ENCODE data around the gene KRT9.

Gene KRT9

DNA sequence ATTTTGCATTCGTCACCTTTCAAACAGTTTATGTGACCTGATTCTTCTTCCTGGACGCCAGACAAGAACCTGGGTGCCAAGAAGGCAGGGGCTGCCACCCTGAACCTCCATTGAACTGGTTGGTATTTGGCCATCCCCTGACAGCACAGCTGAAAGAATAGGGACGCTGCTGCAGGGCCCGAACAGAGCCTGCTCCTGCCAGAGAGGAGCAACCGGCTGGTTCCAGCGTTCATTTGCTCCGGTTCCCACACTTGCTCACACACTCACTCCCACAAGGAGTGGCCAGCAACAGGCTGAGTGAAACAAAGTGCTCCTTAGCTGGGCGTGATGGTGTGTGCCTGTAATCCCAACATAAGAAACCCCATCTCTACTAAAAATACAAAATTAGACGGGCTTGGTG is 14.9 kb downstream of the KRT9 start:
- Histone ChIP-seq H3K36me3 (ENCODE audit: insufficient read depth, low read length) (no peaks in the 10 kb centered on the region), H3K4me3 (ENCODE audit: low read depth, low read length, poor library complexity, severe bottlenecking) (no peak overlapping the region), H2AFZ (ENCODE audit: low read length) (no peak overlapping the region), H3K9ac (ENCODE audit: low read length) (no peak overlapping the region), H3K4me1 (ENCODE audit: insufficient read depth, low read length, severe bottlenecking) (no peaks in the 10 kb centered on the region), H3K9me3 (ENCODE audit: low read length) (no peaks in the 10 kb centered on the region), H3K27me3 (ENCODE audit: insufficient read depth, low read length) (no peaks in the 10 kb centered on the region; the same call in 1 of the 2 replicates), H3K9me2 (ENCODE audit: low read depth, low read length) (no peaks in the 10 kb centered on the region), H3F3A (ENCODE audit: insufficient read depth, low read length) (no peaks in the 10 kb centered on the region), H3K4me2 (ENCODE audit: low read length) (no peak overlapping the region), H4K20me1 (ENCODE audit: insufficient read depth, low read length) (no peaks in the 10 kb centered on the region), H3K79me2 (ENCODE audit: insufficient read depth, low read length) (no peaks in the 10 kb centered on the region), H3K27ac (ENCODE audit: low read depth, low read length, poor library complexity, severe bottlenecking) (no peak overlapping the region)
- no peak for TF ChIP-seq EZH2 (IDR thresholded peaks at IDR 0.05; ENCODE audit: borderline replicate concordance, low read length)
- TF ChIP-seq, protein P1, sequence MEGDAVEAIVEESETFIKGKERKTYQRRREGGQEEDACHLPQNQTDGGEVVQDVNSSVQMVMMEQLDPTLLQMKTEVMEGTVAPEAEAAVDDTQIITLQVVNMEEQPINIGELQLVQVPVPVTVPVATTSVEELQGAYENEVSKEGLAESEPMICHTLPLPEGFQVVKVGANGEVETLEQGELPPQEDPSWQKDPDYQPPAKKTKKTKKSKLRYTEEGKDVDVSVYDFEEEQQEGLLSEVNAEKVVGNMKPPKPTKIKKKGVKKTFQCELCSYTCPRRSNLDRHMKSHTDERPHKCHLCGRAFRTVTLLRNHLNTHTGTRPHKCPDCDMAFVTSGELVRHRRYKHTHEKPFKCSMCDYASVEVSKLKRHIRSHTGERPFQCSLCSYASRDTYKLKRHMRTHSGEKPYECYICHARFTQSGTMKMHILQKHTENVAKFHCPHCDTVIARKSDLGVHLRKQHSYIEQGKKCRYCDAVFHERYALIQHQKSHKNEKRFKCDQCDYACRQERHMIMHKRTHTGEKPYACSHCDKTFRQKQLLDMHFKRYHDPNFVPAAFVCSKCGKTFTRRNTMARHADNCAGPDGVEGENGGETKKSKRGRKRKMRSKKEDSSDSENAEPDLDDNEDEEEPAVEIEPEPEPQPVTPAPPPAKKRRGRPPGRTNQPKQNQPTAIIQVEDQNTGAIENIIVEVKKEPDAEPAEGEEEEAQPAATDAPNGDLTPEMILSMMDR (IDR thresholded peaks at IDR 0.05; ENCODE audit: low read length): no peak

DNA sequence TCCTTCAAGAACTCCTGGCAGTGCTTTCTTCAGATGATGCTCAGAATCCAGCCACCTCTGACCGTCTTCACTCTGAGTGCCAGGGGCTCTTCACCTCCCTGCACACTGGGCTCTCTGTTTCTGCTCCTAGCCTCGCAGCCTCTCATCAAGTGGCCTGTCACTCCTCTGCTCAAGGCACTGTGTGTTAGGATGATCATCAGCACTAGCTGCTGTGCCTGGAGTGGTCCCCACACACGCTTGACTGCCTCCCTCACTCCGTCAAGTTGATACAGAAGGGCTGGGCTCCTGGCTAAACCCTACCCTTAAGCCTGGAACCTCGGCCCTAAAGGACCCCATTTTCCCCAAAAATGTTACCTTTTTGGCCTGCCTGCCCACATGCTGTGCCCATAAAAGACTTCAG is 15.6 kb downstream of the KRT9 start:
- H3K27me3 ChIP-seq (ENCODE audit: insufficient read depth, low read length): no peaks in the 10 kb centered on the region; the same call in 1 of the 2 replicates
- H2AFZ ChIP-seq (ENCODE audit: low read length): no peak overlapping the region
- TF ChIP-seq EZH2 (IDR thresholded peaks at IDR 0.05; ENCODE audit: borderline replicate concordance, low read length): no peak
- TF ChIP-seq, protein P1 (IDR thresholded peaks at IDR 0.05; ENCODE audit: low read length): no peak
- H3F3A ChIP-seq (ENCODE audit: insufficient read depth, low read length): no peaks in the 10 kb centered on the region
- no peak overlapping the region for H3K9ac ChIP-seq (ENCODE audit: low read length)
- no peaks in the 10 kb centered on the region for H3K4me1 ChIP-seq (ENCODE audit: insufficient read depth, low read length, severe bottlenecking)
- H3K9me3 ChIP-seq (ENCODE audit: low read length): no peaks in the 10 kb centered on the region
- no peak overlapping the region for H3K27ac ChIP-seq (ENCODE audit: low read depth, low read length, poor library complexity, severe bottlenecking)
- H4K20me1 ChIP-seq (ENCODE audit: insufficient read depth, low read length): no peaks in the 10 kb centered on the region
- no peaks in the 10 kb centered on the region for H3K79me2 ChIP-seq (ENCODE audit: insufficient read depth, low read length)
- H3K4me2 ChIP-seq (ENCODE audit: low read length): no peak overlapping the region
- no peaks in the 10 kb centered on the region for H3K36me3 ChIP-seq (ENCODE audit: insufficient read depth, low read length)
- no peaks in the 10 kb centered on the region for H3K9me2 ChIP-seq (ENCODE audit: low read depth, low read length)
- no peak overlapping the region for H3K4me3 ChIP-seq (ENCODE audit: low read depth, low read length, poor library complexity, severe bottlenecking)

- H3K4me2 ChIP-seq (ENCODE audit: low read length): no peak overlapping the region
Measured at GRCh38 chr17:41555105-41555887, 16.6 kb downstream of the KRT9 start.

More at GRCh38 chr17:41555105-41555887, 16.6 kb downstream of the KRT9 start:
- Histone ChIP-seq H3K27me3 (ENCODE audit: insufficient read depth, low read length) (no peaks in the 10 kb centered on the region; the same call in 1 of the 2 replicates), H3F3A (ENCODE audit: insufficient read depth, low read length) (no peaks in the 10 kb centered on the region), H3K4me3 (ENCODE audit: low read depth, low read length, poor library complexity, severe bottlenecking) (no peak overlapping the region), H3K79me2 (ENCODE audit: insufficient read depth, low read length) (no peaks in the 10 kb centered on the region), H3K9me2 (ENCODE audit: low read depth, low read length) (no peaks in the 10 kb centered on the region), H3K4me1 (ENCODE audit: insufficient read depth, low read length, severe bottlenecking) (no peaks in the 10 kb centered on the region), H4K20me1 (ENCODE audit: insufficient read depth, low read length) (no peaks in the 10 kb centered on the region), H3K9ac (ENCODE audit: low read length) (no peak overlapping the region), H3K36me3 (ENCODE audit: insufficient read depth, low read length) (no peaks in the 10 kb centered on the region), H3K27ac (ENCODE audit: low read depth, low read length, poor library complexity, severe bottlenecking) (no peak overlapping the region), H3K9me3 (ENCODE audit: low read length) (no peaks in the 10 kb centered on the region), H2AFZ (ENCODE audit: low read length) (no peak overlapping the region)
- TF ChIP-seq, protein P1 (IDR thresholded peaks at IDR 0.05; ENCODE audit: low read length): no peak
- TF ChIP-seq EZH2 (IDR thresholded peaks at IDR 0.05; ENCODE audit: borderline replicate concordance, low read length): no peak
